Stimulated activated CD4-positive, alpha-beta T cell treated with anti-CD3 and anti-CD28 coated beads, TNF-alpha, amount 100 ng/mL, for 1 hour (primary cell): Measurements from ENCODE around the gene ZDHHC13.

Source experiments
- DNase-seq, 3 donors: peaks; one replicate each; pipeline ENCODE4 v3.0.0-alpha.2; 2020; ENCODE audit warnings: low read depth in 3 of 3, low spot score in 1 of 3

ZDHHC13 gene

GRCh38 chr11:19116971-19117759, at the start of gene ZDHHC13:
Gene ZDHHC13 (plus strand): TSS chr11:19117168. CDS start chr11:19117250, 82 bp downstream.
- peak; percentile 83 to 92 (median 87) for DNase-seq

GRCh38 chr11:19071255-19071654, 45.7 kb upstream of the ZDHHC13 start:
- peak; percentile 2 to 28 (median 9) for DNase-seq

- DNase-seq, result no peak
These were observed 44.5 kb upstream of the ZDHHC13 start for GRCh38 chr11:19072464-19072863.

- DNase-seq, result no peak
These were observed 43.2 kb upstream of the ZDHHC13 start for GRCh38 chr11:19073454-19074415.

GRCh38 chr11:19075636-19076035, 41.3 kb upstream of the ZDHHC13 start:
- DNase-seq, result no peak

GRCh38 chr11:19076744-19077589, 40.0 kb upstream of the ZDHHC13 start:
- DNase-seq, result peak; percentile 17 to 40 (median 17)

- no peak for DNase-seq
These were observed 39.0 kb upstream of the ZDHHC13 start for GRCh38 chr11:19077965-19078364.

GRCh38 chr11:19079643-19080440, 37.1 kb upstream of the ZDHHC13 start:
- DNase-seq, result no peak

- DNase-seq, result no peak
These were observed 36.4 kb upstream of the ZDHHC13 start for GRCh38 chr11:19080579-19080993.

- DNase-seq, result no peak
These were observed 33.8 kb upstream of the ZDHHC13 start for GRCh38 chr11:19083166-19083565.

- DNase-seq, result no peak
These were observed 32.2 kb upstream of the ZDHHC13 start for GRCh38 chr11:19084661-19085315.

- DNase-seq, result no peak
These were observed 29.3 kb upstream of the ZDHHC13 start for GRCh38 chr11:19087658-19088057.

- DNase-seq, result no peak
These were observed 28.2 kb upstream of the ZDHHC13 start for GRCh38 chr11:19088791-19089190.

- no peak for DNase-seq
These were observed 27.5 kb upstream of the ZDHHC13 start for GRCh38 chr11:19089421-19089820.

- no peak for DNase-seq
These were observed 25.6 kb upstream of the ZDHHC13 start for GRCh38 chr11:19091366-19091765.

GRCh38 chr11:19092342-19092741, 24.6 kb upstream of the ZDHHC13 start:
- DNase-seq, result no peak

GRCh38 chr11:19092850-19093249, 24.1 kb upstream of the ZDHHC13 start:
- no peak for DNase-seq

GRCh38 chr11:19093976-19094375, 23.0 kb upstream of the ZDHHC13 start:
- DNase-seq, result no peak

GRCh38 chr11:19094859-19095258, 22.1 kb upstream of the ZDHHC13 start:
- no peak for DNase-seq

- DNase-seq, result no peak
These were observed 17.9 kb upstream of the ZDHHC13 start for GRCh38 chr11:19099093-19099492.
